HCT116 (cell line): Measurements from ENCODE around the gene SALL3. TPM values are rescaled to one million over a fixed set of nuclear protein-coding genes. Genes with fewer than 3 reads are reported as not detected.

ENCODE experiments used
- ATAC-seq: fragments of 200-7000 bp; cut with Tn5 transposase; 2 replicates; pipeline ENCODE4 v1.9.1; 2020; ENCODE audit warnings: mild to moderate bottlenecking, moderate library complexity
- BruUV-seq: library from RNA; stranded (reverse); fragments of 400-500 nt; replicated peaks from 2 replicates; lab custom pipeline; 2021; lab: Mats Ljungman, UMichigan
- CTCF ChIA-PET: fragments of 300-600 bp; sonication (Branson Sonifier 250); formaldehyde crosslinking; loops from one replicate; lab custom pipeline; 2021; ENCODE audit warnings: antibody characterized with exemption; lab: Charles Lee
- POLR2A ChIA-PET: fragments of 300-600, 350-600 bp; sonication (Branson Sonifier 250); formaldehyde crosslinking; loops from one replicate; lab custom pipeline; 2021; ENCODE audit warnings: antibody characterized with exemption; lab: Charles Lee
- RAD21 ChIA-PET, 2 experiments: fragments of 300-600 bp; sonication (Branson Sonifier 250); formaldehyde crosslinking; loops; one replicate each; lab custom pipeline; 2023; ENCODE audit warnings: low total read pairs in 2 of 2; ENCODE audit not compliant: uncharacterized antibody in 2 of 2, unreplicated experiment in 2 of 2, low non-redundant PET in 1 of 2; lab: Charles Lee
- DNase-seq: peaks from one replicate; pipeline ENCODE4 v3.0.0-alpha.2; 2010; ENCODE audit warnings: low read depth, low spot score
- H2AFZ ChIP-seq: fragments of 200-600 bp; shearing (Covaris generic), sonication (generic); 2 replicates; pipeline ENCODE4 v1.6.1; 2017; ENCODE audit warnings: low read depth, mixed run types, mixed read lengths, antibody characterized with exemption, low read length; ENCODE audit not compliant: poor library complexity, severe bottlenecking
- H3K27ac ChIP-seq: 2 replicates; pipeline ENCODE4 v1.5.1; 2012; ENCODE audit warnings: low read depth, low read length
- H3K27me3 ChIP-seq: fragments of 200-600 bp; sonication (generic); 2 replicates; pipeline ENCODE4 v1.6.1; 2016; ENCODE audit warnings: mixed run types, low read length, mixed read lengths; ENCODE audit not compliant: insufficient read depth
- H3K36me3 ChIP-seq, 2 experiments: fragments of 200-500 bp in 1 of 2; fragments of 200-600 bp in 1 of 2; sonication (Bioruptor generic) in 1 of 2; sonication (generic) in 1 of 2; 2 replicates each; pipeline versions ENCODE4 v1.5.1 to v1.6.1; 2014 to 2016; ENCODE audit warnings: low read length in 2 of 2, inconsistent platforms in 1 of 2, mixed read lengths in 1 of 2, mixed run types in 1 of 2; ENCODE audit not compliant: insufficient read depth in 2 of 2, control insufficient read depth in 1 of 2
- H3K4me1 ChIP-seq, 2 experiments: fragments of 200-600 bp in 1 of 2; sonication (generic) in 1 of 2; 2 replicates each; pipeline versions ENCODE4 v1.5.1 to v1.6.1; 2012 to 2017; ENCODE audit warnings: low read length in 2 of 2, inconsistent platforms in 1 of 2, mild to moderate bottlenecking in 1 of 2, mixed read lengths in 1 of 2, mixed run types in 1 of 2, moderate library complexity in 1 of 2; ENCODE audit not compliant: insufficient read depth in 2 of 2, control insufficient read depth in 1 of 2
- H3K4me2 ChIP-seq: fragments of 200-600 bp; sonication (generic); 2 replicates; pipeline ENCODE4 v1.6.1; 2017; ENCODE audit warnings: mixed run types, low read length, mixed read lengths
- H3K4me3 ChIP-seq, 2 experiments: fragments of 200-600 bp in 1 of 2; sonication (generic) in 1 of 2; replicated peaks in 1 of 2; 2 replicates each; pipeline ENCODE4 v1.5.1; 2011 to 2016; ENCODE audit warnings: low read length in 2 of 2, control low read depth in 1 of 2, low read depth in 1 of 2, mild to moderate bottlenecking in 1 of 2, mixed read lengths in 1 of 2, mixed run types in 1 of 2
- H3K79me2 ChIP-seq: fragments of 200-600 bp; sonication (generic); 2 replicates; pipeline ENCODE4 v1.6.1; 2017; ENCODE audit warnings: mild to moderate bottlenecking, mixed run types, low read length, moderate library complexity, mixed read lengths; ENCODE audit not compliant: insufficient read depth
- H3K9ac ChIP-seq: fragments of 200-600 bp; sonication (generic); 2 replicates; pipeline ENCODE4 v1.6.1; 2016; ENCODE audit warnings: low read length, mixed read lengths
- H3K9me2 ChIP-seq: fragments of 200-600 bp; sonication (generic), shearing (Covaris generic); 2 replicates; pipeline ENCODE4 v1.6.1; 2017; ENCODE audit warnings: mixed run types, mild to moderate bottlenecking, moderate library complexity; ENCODE audit not compliant: insufficient read depth
- H3K9me3 ChIP-seq, 2 experiments: fragments of 200-500 bp in 1 of 2; fragments of 200-600 bp in 1 of 2; sonication (Bioruptor generic) in 1 of 2; sonication (generic) in 1 of 2; 2 replicates each; pipeline ENCODE4 v1.6.1; 2014 to 2017; ENCODE audit warnings: low read length in 2 of 2, mixed read lengths in 2 of 2, inconsistent platforms in 1 of 2, low read depth in 1 of 2, mild to moderate bottlenecking in 1 of 2, mixed run types in 1 of 2, moderate library complexity in 1 of 2; ENCODE audit not compliant: control insufficient read depth in 1 of 2, insufficient read depth in 1 of 2
- H4K20me1 ChIP-seq: fragments of 200-600 bp; sonication (generic), shearing (Covaris generic); 2 replicates; pipeline ENCODE4 v1.6.1; 2017; ENCODE audit warnings: mixed run types, mild to moderate bottlenecking, moderate library complexity; ENCODE audit not compliant: insufficient read depth
- CEBPB ChIP-seq: IDR thresholded peaks from 2 replicates; pipeline ENCODE4 v1.6.1; 2012; ENCODE audit warnings: low read depth
- EGR1 ChIP-seq: IDR thresholded peaks from 2 replicates; pipeline ENCODE4 v1.6.1; 2012; ENCODE audit warnings: low read depth
- FOSL1 ChIP-seq: IDR thresholded peaks from 2 replicates; pipeline ENCODE4 v1.6.1; 2012; ENCODE audit warnings: low read depth
- JUND ChIP-seq: IDR thresholded peaks from 2 replicates; pipeline ENCODE4 v1.6.1; 2012
- POLR2A ChIP-seq: IDR thresholded peaks from 2 replicates; pipeline ENCODE4 v1.7.0; 2011; ENCODE audit warnings: borderline replicate concordance; ENCODE audit not compliant: insufficient read depth, insufficient read length; ENCODE audit errors: extremely low read depth
- POLR2AphosphoS5 ChIP-seq: IDR thresholded peaks from 2 replicates; pipeline ENCODE4 v1.6.1; 2011; ENCODE audit warnings: mild to moderate bottlenecking, low read depth, low read length, moderate library complexity
- RAD21 ChIP-seq: IDR thresholded peaks from 2 replicates; pipeline ENCODE4 v1.6.1; 2012; ENCODE audit warnings: low read depth, mild to moderate bottlenecking
- SIN3A ChIP-seq: IDR thresholded peaks from 2 replicates; pipeline ENCODE4 v1.6.1; 2012; ENCODE audit warnings: low read depth
- SP1 ChIP-seq: IDR thresholded peaks from 2 replicates; pipeline ENCODE4 v1.6.1; 2012; ENCODE audit warnings: low read depth
- SRF ChIP-seq: IDR thresholded peaks from 2 replicates; pipeline ENCODE4 v1.6.1; 2012; ENCODE audit warnings: low read depth
- TCF7L2 ChIP-seq: IDR thresholded peaks from 2 replicates; pipeline ENCODE4 v1.7.0; 2011; ENCODE audit warnings: borderline replicate concordance, inconsistent platforms; ENCODE audit not compliant: insufficient read depth, insufficient read length; ENCODE audit errors: extremely low read depth
- YY1 ChIP-seq: IDR thresholded peaks from 2 replicates; pipeline ENCODE4 v1.6.1; 2011; ENCODE audit warnings: low read length, low read depth, moderate library complexity, mild to moderate bottlenecking; ENCODE audit not compliant: insufficient replicate concordance; ENCODE audit errors: extremely low read depth
- ZFX ChIP-seq: fragments of 450-650 bp; IDR thresholded peaks from 2 replicates; pipeline ENCODE4 v1.6.1; 2017
- ZNF274 ChIP-seq: fragments of 200-500 bp; sonication (Bioruptor generic); IDR thresholded peaks from 2 replicates; pipeline ENCODE4 v1.6.1; 2014; ENCODE audit warnings: mild to moderate bottlenecking, low read depth, low read length, inconsistent platforms
- intact Hi-C: fragments of 100-400 bp; cut with micrococcal nuclease; formaldehyde crosslinking; loops from 2 replicates; pipeline ENCODE4 v1.10.0; 2022
- total RNA-seq: library from RNA; stranded (reverse); gene quantifications from one replicate; pipeline ENCODE4 v1.2.1, GENCODE V29; 2021; ENCODE audit not compliant: unreplicated experiment
- TF ChIP-seq, protein P1 (sequence below): IDR thresholded peaks from 2 replicates; pipeline ENCODE4 v1.6.1; 2012
- TF ChIP-seq, protein P2 (sequence below), 3 experiments: fragments of 200-600 bp in 1 of 3; sonication (generic) in 1 of 3; IDR thresholded peaks in 2 of 3; conservative IDR thresholded peaks in 1 of 3; 2 replicates each; pipeline ENCODE4 v1.5.1; 2012 to 2017; ENCODE audit warnings: low read depth in 2 of 3, low read length in 2 of 3, antibody characterized with exemption in 1 of 3, borderline replicate concordance in 1 of 3, control low read depth in 1 of 3, mild to moderate bottlenecking in 1 of 3, mixed read lengths in 1 of 3, mixed run types in 1 of 3, moderate library complexity in 1 of 3; ENCODE audit not compliant: insufficient read depth in 1 of 3

The SALL3 gene
- total RNA-seq, 1 experiment from 2014 or later, result not detected

DNA sequence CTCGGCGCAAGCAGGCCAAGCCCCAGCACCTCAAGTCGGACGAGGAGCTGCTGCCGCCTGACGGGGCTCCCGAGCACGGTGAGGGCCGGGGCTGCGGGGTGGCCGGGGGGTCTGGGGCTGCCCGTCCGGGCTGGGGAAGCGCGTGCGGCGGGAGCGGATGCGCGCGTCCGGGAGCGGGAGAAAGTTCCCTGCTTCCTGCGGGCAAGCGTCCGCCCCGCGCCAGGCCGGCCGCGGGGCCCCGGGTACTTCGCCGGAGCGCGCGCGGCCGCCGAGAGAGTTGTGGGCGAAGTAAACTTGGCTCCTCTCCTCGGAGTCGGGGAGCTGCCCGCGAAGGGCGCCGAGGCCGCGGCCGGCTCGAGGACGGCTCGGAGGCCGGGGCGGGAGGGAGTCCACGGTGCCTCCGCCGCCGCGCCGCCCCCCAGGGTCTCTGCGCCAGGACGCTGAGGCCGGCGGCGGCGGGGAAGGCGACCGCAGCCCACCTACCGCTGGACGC lies 707 bp downstream of the SALL3 start:
- intact Hi-C loops, result loop anchor here (10.0 kb wide), 1 partner anchor 1976 kb away; no protein-coding TSS in a partner anchor
- no peak for ATAC-seq
- CTCF ChIA-PET, result no interaction called here

DNA sequence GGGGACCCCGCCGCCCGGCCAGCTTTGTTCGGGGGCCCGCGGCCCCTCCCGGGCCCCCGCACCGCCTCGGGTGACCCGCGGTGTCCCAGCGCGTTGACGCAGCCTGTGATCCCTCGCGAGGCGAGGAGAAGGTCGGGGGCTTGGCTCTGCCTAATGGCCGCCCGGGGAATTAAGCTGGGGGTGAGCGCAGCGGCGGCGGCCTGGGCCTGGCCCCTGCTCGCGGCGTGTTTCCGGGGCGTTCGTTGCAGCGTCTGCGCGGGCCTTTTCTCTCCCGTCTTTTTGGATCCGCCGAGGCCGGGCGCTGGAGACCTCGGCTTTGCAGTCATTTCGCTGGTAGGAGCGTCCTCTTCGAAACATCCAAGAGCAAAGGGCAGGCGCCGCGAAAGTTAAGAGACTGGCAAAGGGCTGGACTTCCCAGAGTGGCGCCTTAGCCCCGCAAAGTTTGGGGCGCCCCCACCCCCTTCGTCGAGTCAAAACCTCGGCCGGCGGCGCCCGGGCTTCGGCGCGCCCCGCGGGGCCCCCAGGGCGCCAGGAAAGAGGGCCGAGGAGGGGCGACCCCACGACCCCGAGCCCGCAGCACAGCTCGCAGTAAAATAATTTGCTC lies 1.3 kb downstream of the SALL3 start:
- H3K27me3 ChIP-seq, result peaks cover 8% of the 10 kb centered on the region; the same call in 1 of the 2 replicates
- TF ChIP-seq EGR1 (no peak), POLR2AphosphoS5 (no peak), FOSL1 (no peak), RAD21 (no peak), POLR2A (no peak), JUND (no peak), YY1 (no peak), SRF (no peak), SIN3A (no peak), CEBPB (no peak), ZNF274 (no peak), TCF7L2 (no peak), ZFX (no peak)
- TF ChIP-seq, protein P1, sequence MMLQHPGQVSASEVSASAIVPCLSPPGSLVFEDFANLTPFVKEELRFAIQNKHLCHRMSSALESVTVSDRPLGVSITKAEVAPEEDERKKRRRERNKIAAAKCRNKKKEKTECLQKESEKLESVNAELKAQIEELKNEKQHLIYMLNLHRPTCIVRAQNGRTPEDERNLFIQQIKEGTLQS, result no peak
- TF ChIP-seq, protein P2, sequence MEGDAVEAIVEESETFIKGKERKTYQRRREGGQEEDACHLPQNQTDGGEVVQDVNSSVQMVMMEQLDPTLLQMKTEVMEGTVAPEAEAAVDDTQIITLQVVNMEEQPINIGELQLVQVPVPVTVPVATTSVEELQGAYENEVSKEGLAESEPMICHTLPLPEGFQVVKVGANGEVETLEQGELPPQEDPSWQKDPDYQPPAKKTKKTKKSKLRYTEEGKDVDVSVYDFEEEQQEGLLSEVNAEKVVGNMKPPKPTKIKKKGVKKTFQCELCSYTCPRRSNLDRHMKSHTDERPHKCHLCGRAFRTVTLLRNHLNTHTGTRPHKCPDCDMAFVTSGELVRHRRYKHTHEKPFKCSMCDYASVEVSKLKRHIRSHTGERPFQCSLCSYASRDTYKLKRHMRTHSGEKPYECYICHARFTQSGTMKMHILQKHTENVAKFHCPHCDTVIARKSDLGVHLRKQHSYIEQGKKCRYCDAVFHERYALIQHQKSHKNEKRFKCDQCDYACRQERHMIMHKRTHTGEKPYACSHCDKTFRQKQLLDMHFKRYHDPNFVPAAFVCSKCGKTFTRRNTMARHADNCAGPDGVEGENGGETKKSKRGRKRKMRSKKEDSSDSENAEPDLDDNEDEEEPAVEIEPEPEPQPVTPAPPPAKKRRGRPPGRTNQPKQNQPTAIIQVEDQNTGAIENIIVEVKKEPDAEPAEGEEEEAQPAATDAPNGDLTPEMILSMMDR (IDR thresholded peaks at IDR 0.05 in 2 of 3, conservative IDR thresholded peaks at IDR 0.05 in 1 of 3; ENCODE audit: borderline replicate concordance in 1 of 3, insufficient read depth in 1 of 3, low read depth in 2 of 3, low read length in 2 of 3), result no peak
- TF ChIP-seq, all 23 proteins: peak for 0
- intact Hi-C loops, result loop anchor here (10.0 kb wide), 1 partner anchor 1976 kb away; no protein-coding TSS in a partner anchor
- H3K9me2 ChIP-seq, result no peaks in the 10 kb centered on the region
- no peaks in the 10 kb centered on the region for H3K9me3 ChIP-seq
- no TSS peak for BruUV-seq
- ChIA-PET POLR2A (no interaction called here), RAD21 (no interaction called here), CTCF (no interaction called here)
- no peaks in the 10 kb centered on the region for H4K20me1 ChIP-seq
- no peaks in the 10 kb centered on the region for H3K36me3 ChIP-seq
- no peak for ATAC-seq
- no peak for DNase-seq
- no peaks in the 10 kb centered on the region for H3K4me1 ChIP-seq
- no peaks in the 10 kb centered on the region for H3K79me2 ChIP-seq
- H2AFZ ChIP-seq, result no peak overlapping the region
- H3K9ac ChIP-seq, result no peak overlapping the region
- H3K27ac ChIP-seq, result no peak overlapping the region
- no peak overlapping the region for H3K4me2 ChIP-seq
- no peak overlapping the region for H3K4me3 ChIP-seq

More for the DNA sequence above, 707 bp downstream of the SALL3 start:
- H3K27me3 ChIP-seq, result 0 out of 2 replicates have a peak, but pooled peaks cover 4% of the 10 kb centered on the region
- H3K9me2 ChIP-seq, result no peaks in the 10 kb centered on the region
- POLR2A ChIA-PET, result no interaction called here
- no peak for TF ChIP-seq SP1
- no peak for TF ChIP-seq SRF
- TF ChIP-seq ZNF274, result no peak
- no peak for DNase-seq
- H3K4me2 ChIP-seq, result no peak overlapping the region
- H3K79me2 ChIP-seq, result no peaks in the 10 kb centered on the region
- no peaks in the 10 kb centered on the region for H3K36me3 ChIP-seq
- H3K9me3 ChIP-seq, result no peaks in the 10 kb centered on the region
- no peak overlapping the region for H3K9ac ChIP-seq
- RAD21 ChIA-PET, result no interaction called here
- no peak overlapping the region for H2AFZ ChIP-seq
- H3K4me3 ChIP-seq, result no peak overlapping the region
- H3K4me1 ChIP-seq, result no peaks in the 10 kb centered on the region
- no TSS peak for BruUV-seq
- no peaks in the 10 kb centered on the region for H4K20me1 ChIP-seq
- no peak overlapping the region for H3K27ac ChIP-seq
